ENCODE results near the gene P4HTM. TPM values are rescaled to one million over a fixed set of nuclear protein-coding genes. Genes with fewer than 3 reads are reported as not detected.

Gene P4HTM
- total and polyA plus RNA-seq, 2 donors (not counting 3 experiments of a cell fraction or from before 2014, with no cell fraction given) = 23.0 to 32.7 TPM

DNA sequence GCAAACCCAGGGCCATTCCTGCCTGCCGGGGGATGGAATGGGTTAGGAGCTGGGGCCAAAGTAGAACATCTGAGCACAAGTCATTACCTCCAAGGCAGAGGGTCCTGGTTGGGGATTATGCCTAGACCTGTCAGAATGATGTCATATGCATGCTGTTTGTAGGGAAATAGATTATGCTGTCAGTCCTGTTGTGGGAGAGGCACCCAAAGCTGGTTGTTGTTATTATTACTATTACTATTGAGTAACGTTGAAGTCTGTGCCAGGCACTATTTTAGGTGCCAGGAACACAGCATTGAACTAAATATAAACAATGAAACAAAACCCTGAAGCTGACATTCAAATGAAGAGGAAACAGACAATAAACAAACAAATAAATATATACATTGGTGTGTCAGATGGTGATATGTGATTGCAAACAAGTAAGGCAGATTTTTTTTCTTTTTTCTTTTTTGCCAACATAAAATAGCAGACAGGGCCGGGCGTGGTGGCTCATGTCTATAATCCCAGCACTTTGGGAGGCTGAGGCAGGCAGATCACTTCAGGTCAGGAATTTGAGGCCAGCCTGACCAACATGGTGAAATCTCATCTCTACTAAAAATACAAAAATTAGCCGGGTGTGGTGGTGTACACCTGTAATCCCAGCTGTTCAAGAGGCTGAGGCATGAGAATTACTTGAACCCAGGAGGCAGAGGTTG lies 2.0 kb downstream of the P4HTM start:
- Histone ChIP-seq H3K4me3 (replicated peaks in 1 of 3; ENCODE audit: insufficient read depth in 1 of 3, low read depth in 1 of 3, low read length in 3 of 3) (no peak overlapping the region), H3K27ac (ENCODE audit: insufficient read depth, low read depth, low read length) (no peak overlapping the region), H3K4me2 (ENCODE audit: insufficient read depth, low read length) (peak overlapping the region; percentile 74), H3K9ac (replicated peaks; ENCODE audit: extremely low read depth, insufficient read depth, low read length) (no peak overlapping the region), H3K9me3 (replicated peaks; ENCODE audit: control insufficient read depth, insufficient read depth, low read length) (no peaks in the 10 kb centered on the region), H3K4me1 (ENCODE audit: control insufficient read depth, extremely low read depth, insufficient read depth, low read length) (peaks cover 21% of the 10 kb centered on the region), H2AFZ (ENCODE audit: low read depth, low read length) (no peak overlapping the region), H4K20me1 (replicated peaks; ENCODE audit: control insufficient read depth, extremely low read depth, insufficient read depth, low read length) (no peaks in the 10 kb centered on the region), H3K27me3 (ENCODE audit: control insufficient read depth in 2 of 2, insufficient read depth in 2 of 2, low read length in 2 of 2) (no peaks in the 10 kb centered on the region), H3K9me1 (replicated peaks; ENCODE audit: control insufficient read depth, extremely low read depth, insufficient read depth, low read length) (no peaks in the 10 kb centered on the region), H3K79me2 (ENCODE audit: control insufficient read depth, insufficient read depth, low read length) (peaks cover 19% of the 10 kb centered on the region), H3K36me3 (ENCODE audit: control insufficient read depth in 2 of 2, extremely low read depth in 1 of 2, insufficient read depth in 2 of 2, low read length in 2 of 2) (peaks cover 0 to 3% of the 10 kb centered on the region in 2 experiments)
- DNase-seq (ENCODE audit: low read depth, low spot score) (no peak), FAIRE-seq (no peak)
- ChIA-PET POLR2A (interaction anchor here (1.6 to 5.4 kb wide), 2 partner anchors 16 to 29 kb away, joined by 6 to 40 read pairs; partner anchors contain the start of genes NDUFAF3 and WDR6), CTCF (interaction anchor here (8.8 kb wide), 1 partner anchor 17 kb away, joined by 254 read pairs; the partner anchor contains the start of gene WDR6)
- BruUV-seq (replicated peaks) = no TSS peak
- no peak for TF ChIP-seq POLR2AphosphoS5 (IDR thresholded peaks at IDR 0.05; ENCODE audit: insufficient read depth, low read depth, low read length)
- TF ChIP-seq MYC (IDR thresholded peaks at IDR 0.05; ENCODE audit: low read depth, low read length) = no peak
- TF ChIP-seq EZH2 (IDR thresholded peaks at IDR 0.05; ENCODE audit: borderline replicate concordance, low read depth, low read length, severe bottlenecking) = no peak
- TF ChIP-seq, protein P1, sequence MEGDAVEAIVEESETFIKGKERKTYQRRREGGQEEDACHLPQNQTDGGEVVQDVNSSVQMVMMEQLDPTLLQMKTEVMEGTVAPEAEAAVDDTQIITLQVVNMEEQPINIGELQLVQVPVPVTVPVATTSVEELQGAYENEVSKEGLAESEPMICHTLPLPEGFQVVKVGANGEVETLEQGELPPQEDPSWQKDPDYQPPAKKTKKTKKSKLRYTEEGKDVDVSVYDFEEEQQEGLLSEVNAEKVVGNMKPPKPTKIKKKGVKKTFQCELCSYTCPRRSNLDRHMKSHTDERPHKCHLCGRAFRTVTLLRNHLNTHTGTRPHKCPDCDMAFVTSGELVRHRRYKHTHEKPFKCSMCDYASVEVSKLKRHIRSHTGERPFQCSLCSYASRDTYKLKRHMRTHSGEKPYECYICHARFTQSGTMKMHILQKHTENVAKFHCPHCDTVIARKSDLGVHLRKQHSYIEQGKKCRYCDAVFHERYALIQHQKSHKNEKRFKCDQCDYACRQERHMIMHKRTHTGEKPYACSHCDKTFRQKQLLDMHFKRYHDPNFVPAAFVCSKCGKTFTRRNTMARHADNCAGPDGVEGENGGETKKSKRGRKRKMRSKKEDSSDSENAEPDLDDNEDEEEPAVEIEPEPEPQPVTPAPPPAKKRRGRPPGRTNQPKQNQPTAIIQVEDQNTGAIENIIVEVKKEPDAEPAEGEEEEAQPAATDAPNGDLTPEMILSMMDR (IDR thresholded peaks at IDR 0.05; ENCODE audit: extremely low read depth in 1 of 2, insufficient read depth in 1 of 2, low read depth in 1 of 2, low read length in 2 of 2) = no peak
- TF ChIP-seq, protein P2, sequence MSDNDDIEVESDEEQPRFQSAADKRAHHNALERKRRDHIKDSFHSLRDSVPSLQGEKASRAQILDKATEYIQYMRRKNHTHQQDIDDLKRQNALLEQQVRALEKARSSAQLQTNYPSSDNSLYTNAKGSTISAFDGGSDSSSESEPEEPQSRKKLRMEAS (IDR thresholded peaks at IDR 0.05; ENCODE audit: insufficient read depth, insufficient read length) = no peak
- TF ChIP-seq GATA2 (IDR thresholded peaks at IDR 0.05; ENCODE audit: insufficient read depth, insufficient read length, low read depth, low read length) = no peak
- TF ChIP-seq FOS (IDR thresholded peaks at IDR 0.05; ENCODE audit: borderline replicate concordance, insufficient read depth, low read length) = no peak
- TF ChIP-seq JUN (IDR thresholded peaks at IDR 0.05; ENCODE audit: borderline replicate concordance, insufficient read depth, insufficient read length, low read depth) = no peak
- TF ChIP-seq POLR2A (IDR thresholded peaks at IDR 0.05; ENCODE audit: low read depth, low read length) = no peak
- intact Hi-C loops (cut with micrococcal nuclease) = loop anchor here (1.0 kb wide), 1 partner anchor 15 kb away; the partner anchor contains the start of gene WDR6
- dilution Hi-C loops (cut with MboI; ENCODE audit: extremely low pct_ligation_motif_present, low sequenced_read_pairs) = no loop called here

Measured in endothelial cell of umbilical vein (primary cell).